Fibroblast of villous mesenchyme (primary cell): ENCODE results near the gene CCDC33. TPM values are rescaled to one million over a fixed set of nuclear protein-coding genes. Genes with fewer than 3 reads are reported as not detected.

Experiments used
- DNase-seq: peaks from one replicate; pipeline ENCODE4 v3.0.0-alpha.2; 2010; ENCODE audit warnings: low read depth
- H3K4me3 ChIP-seq: 2 replicates; pipeline ENCODE4 v1.5.1; 2011; ENCODE audit warnings: low read depth, mild to moderate bottlenecking, low read length
- total RNA-seq: library from RNA; depleted of rRNA; stranded (reverse); fragments of >200 nt; gene quantifications from 2 replicates; pipeline ENCODE4 v1.2.3, GENCODE V29; 2012
- TF ChIP-seq, protein P1 (sequence below): IDR thresholded peaks from 2 replicates; pipeline ENCODE4 v1.5.1; 2012; ENCODE audit warnings: low read depth, mild to moderate bottlenecking, low read length; ENCODE audit not compliant: insufficient read depth

Gene CCDC33
- total RNA-seq, 1 donor, result 0.86 TPM

DNA sequence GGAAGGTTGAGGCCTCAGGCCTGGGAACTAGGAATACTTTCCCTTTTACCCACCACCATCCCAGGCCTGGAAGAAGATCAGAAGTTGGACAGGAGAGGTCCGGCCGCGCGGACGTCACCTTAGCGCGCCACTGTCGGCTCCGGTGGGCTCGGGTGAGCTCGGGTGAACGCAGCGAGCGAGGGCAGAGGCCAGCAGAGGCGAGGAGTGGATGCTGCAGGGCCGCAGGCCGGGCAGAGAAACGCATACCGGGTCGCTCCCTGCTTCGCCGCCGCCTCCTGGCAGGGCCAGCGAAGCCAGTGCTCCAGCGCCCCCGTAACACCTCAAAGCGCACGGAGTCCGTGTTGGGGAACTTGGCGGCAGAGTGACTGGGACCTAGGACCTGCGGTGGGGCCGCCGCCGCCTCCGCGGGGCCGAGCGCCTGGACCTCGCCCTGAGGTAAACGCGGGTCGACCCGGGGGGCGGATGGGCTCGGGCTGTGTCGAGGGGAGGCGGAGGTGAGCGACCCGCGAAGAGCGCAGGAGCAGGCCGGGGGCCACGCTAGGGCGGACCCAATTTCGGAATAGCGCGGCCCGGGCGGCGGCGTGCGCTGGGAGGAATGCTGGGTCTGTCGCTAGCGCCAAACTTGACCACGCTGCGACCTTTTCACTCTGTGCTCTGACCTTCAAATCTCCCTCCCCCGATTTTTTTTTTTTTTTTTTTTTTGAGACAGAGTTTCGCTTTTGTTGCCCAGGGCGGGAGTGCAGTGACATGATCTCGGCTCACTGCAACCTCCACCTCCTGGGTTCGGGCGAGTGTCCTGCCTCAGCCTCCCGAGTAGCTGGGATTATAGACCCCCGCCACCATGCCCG is 129.7 kb downstream of the CCDC33 start:
- peak overlapping the region; percentile 60 for H3K4me3 ChIP-seq
- peak; percentile 71 for DNase-seq
- TF ChIP-seq, protein P1, sequence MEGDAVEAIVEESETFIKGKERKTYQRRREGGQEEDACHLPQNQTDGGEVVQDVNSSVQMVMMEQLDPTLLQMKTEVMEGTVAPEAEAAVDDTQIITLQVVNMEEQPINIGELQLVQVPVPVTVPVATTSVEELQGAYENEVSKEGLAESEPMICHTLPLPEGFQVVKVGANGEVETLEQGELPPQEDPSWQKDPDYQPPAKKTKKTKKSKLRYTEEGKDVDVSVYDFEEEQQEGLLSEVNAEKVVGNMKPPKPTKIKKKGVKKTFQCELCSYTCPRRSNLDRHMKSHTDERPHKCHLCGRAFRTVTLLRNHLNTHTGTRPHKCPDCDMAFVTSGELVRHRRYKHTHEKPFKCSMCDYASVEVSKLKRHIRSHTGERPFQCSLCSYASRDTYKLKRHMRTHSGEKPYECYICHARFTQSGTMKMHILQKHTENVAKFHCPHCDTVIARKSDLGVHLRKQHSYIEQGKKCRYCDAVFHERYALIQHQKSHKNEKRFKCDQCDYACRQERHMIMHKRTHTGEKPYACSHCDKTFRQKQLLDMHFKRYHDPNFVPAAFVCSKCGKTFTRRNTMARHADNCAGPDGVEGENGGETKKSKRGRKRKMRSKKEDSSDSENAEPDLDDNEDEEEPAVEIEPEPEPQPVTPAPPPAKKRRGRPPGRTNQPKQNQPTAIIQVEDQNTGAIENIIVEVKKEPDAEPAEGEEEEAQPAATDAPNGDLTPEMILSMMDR, result no peak

DNA sequence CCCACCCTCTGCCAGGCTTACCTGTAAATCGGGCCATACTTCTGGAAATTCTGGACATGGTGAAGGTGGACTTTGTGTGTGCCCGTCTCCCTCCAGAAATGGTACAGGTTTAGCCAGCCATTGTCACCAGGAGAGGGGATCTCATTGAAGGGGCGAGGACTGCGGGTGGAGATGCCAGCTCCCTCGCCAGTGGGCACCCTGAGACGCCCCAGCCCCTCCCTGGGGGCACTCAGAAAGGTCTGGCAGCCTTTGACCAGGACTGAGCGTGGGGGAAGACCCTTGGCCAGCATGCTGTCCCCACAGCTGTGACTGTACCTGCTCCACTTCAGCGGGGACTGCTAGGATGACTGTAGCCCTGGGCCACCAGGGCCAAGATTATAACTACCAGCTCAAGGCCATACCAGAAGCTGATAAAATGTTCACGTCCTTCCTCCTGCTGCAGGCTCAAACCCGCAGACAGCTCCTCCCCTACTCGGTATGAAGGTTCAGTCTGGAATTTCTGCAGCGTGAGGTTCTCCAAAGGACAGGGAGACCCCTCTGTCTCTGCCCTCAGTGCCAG is 131.2 kb downstream of the CCDC33 start, which contains the start of gene CYP11A1:
Gene CYP11A1 (minus strand): TSS at position 351 of the 559 bp plus-strand sequence. CDS start 61 bp downstream, at position 290.
- TF ChIP-seq, protein P1, result no peak
- no peak within 1 kb of the TSS for H3K4me3 ChIP-seq
- no peak for DNase-seq

DNA sequence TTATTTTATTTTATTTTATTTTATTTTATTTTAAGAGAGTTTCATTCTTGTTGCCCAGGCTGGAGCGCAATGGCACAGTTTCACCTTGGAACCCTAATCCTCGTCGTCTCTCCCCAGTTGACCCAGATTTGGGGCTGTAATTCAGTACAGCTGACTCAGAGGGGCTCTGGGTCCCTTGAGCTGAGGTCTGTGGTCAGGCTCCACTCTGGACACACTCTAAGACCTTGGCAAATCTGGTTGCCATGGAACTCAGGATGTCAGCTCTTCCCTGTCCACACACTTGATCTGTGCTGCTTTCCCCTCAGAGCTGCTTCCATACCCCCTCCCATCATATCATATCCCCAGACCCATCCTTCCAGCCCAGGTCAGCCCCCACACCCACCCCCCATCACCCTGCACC is 132.0 kb downstream of the CCDC33 start:
- no peak for DNase-seq
- TF ChIP-seq, protein P1, result no peak
- no peak overlapping the region for H3K4me3 ChIP-seq

DNA sequence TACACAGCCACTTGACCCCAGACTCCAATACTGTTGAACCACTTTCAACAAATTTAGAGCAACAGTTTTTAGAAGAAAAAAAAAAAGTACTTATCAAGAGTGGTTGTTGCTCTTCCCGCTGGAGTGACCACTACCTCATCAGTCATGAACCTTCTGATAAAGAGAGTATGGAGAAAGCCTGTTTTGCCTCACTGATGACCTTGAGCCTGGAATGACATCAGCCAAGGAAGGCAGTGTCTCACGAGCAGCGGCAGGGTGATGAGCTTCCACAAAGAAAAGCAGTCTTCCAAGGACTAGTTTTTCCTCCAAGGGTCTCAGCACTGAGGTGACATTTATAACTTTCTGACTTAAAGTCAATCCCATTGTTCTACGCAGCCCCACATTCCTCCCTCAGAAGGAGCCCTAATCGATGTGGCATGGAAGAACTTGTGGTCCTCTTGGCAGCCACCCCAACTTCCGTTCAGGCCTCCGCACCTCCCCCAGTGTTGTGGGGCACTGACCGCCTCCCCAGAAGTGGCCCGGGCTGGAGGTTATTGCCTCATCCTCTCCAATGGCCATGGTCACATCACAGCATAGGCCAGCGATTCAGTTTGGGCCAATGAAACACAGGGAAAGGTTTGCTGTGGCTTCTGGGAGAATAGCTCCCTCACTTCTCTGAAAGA is 133.1 kb downstream of the CCDC33 start:
- no peak overlapping the region for H3K4me3 ChIP-seq
- TF ChIP-seq, protein P1, result no peak
- no peak for DNase-seq

DNA sequence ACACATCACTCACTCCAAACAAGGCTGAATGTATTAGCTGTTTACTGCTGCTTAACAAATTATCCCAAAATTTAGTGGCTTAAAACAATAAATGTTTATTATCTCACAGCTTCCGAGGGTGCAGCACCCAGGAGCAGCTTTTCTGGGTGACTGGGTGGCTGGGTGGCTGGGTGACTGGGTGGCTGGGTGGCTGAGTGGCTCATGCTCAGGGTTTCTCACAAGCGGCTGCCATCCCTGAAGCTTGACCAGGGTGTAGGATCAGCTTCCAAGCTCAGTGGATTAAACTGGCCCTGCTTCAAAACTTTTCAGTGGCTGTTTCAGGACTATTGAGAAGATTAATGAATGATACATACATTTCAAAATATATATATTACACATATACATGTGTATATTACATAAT is 133.6 kb downstream of the CCDC33 start:
- H3K4me3 ChIP-seq, result no peak overlapping the region
- TF ChIP-seq, protein P1, result no peak
- DNase-seq, result no peak

DNA sequence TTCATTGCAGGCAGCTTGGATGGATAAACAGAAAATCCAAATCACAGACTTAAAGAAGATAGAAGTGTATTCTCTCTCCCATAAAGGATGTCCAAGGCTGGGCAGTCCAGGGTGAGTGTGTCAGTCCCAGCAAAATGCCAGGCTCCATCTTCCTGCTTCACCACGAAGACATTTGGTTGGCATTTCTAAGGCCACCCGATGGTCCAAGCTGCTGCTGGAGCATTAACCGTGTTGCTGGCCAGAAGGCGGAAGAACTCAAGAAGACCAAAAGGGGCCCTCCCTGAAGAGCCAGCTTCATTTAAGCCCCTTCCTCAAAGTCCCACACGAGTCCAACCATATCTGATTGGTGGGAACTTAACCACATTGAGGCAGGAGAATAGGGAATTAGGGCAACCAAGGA is 134.3 kb downstream of the CCDC33 start:
- no peak overlapping the region for H3K4me3 ChIP-seq
- DNase-seq, result no peak
- TF ChIP-seq, protein P1, result no peak
